ENCODE results near the gene GATA5.

- no peak for TF ChIP-seq CTCF (conservative IDR thresholded peaks at IDR 0.05; ENCODE audit: low read depth, low read length)
- no peak for TF ChIP-seq EZH2phosphoT487 (IDR thresholded peaks at IDR 0.05; ENCODE audit: borderline replicate concordance, low read length)
- no peak for TF ChIP-seq EZH2 (IDR thresholded peaks at IDR 0.05; ENCODE audit: low read length, unreplicated experiment)
Observed at GRCh38 chr20:62473717-62474603, 1.8 kb downstream of the GATA5 start.
